Activated naive CD4-positive, alpha-beta T cell treated with anti-CD3 and anti-CD28 coated beads for 36 hours (primary cell): ENCODE measurements around the gene PRTFDC1. TPM values are rescaled to one million over a fixed set of nuclear protein-coding genes. Genes with fewer than 3 reads are reported as not detected.

Experiments used
- CTCF ChIA-PET: fragments of 350-600 bp; sonication (Branson Sonifier 250); formaldehyde crosslinking; loops from one replicate; lab custom pipeline; 2021; ENCODE audit warnings: antibody characterized with exemption; lab: Charles Lee
- DNase-seq: peaks from one replicate; pipeline ENCODE4 v3.0.0-alpha.2; 2020
- H3K27ac Mint-ChIP-seq: one replicate; pipeline ENCODE4 v1.8.0; 2021; ENCODE audit warnings: mild to moderate bottlenecking, mixed read lengths
- H3K27me3 Mint-ChIP-seq: one replicate; pipeline ENCODE4 v1.8.0; 2021; ENCODE audit warnings: low read depth, mixed read lengths
- H3K36me3 Mint-ChIP-seq: one replicate; pipeline ENCODE4 v1.8.0; 2021; ENCODE audit warnings: low read depth, mixed read lengths
- H3K4me1 Mint-ChIP-seq: one replicate; pipeline ENCODE4 v1.8.0; 2021; ENCODE audit warnings: low read depth, mixed read lengths
- H3K4me3 Mint-ChIP-seq: one replicate; pipeline ENCODE4 v1.8.0; 2021; ENCODE audit warnings: mild to moderate bottlenecking, moderate library complexity, mixed read lengths
- H3K9me3 Mint-ChIP-seq: one replicate; pipeline ENCODE4 v1.8.0; 2021; ENCODE audit warnings: mixed read lengths
- intact Hi-C: fragments of 100-400 bp; cut with micrococcal nuclease; formaldehyde crosslinking; loops from one replicate; pipeline ENCODE4 v1.15.1; 2023
- total RNA-seq, 2 experiments: library from RNA; stranded (reverse); gene quantifications; one replicate each; pipeline ENCODE4 v1.2.3, GENCODE V29; 2021

PRTFDC1 gene
- total RNA-seq, 2 experiments from 2014 or later, result 0.99 to 1.1 TPM

DNA sequence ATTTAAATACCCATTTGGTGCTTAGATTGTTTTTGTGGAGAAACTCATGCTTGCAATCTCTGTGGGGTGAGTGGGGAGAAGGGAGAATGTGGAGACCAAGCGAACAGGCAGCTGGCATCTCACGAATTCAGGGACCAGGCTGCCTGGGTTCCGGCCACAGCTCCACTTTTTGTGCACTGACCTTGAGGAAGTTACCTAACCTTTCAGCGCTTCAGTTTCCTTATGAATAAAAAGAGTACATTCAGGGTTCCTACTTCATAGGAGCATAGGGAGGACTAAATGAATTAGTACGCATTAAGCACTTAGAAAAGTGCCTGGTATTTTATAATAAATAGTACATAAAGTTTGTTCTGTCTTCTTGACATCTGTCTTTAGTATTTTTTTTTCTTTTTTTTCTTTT lies 72.5 kb downstream of the PRTFDC1 start:
- Mint-ChIP-seq H3K9me3 (peaks cover 6% of the 10 kb centered on the region), H3K27me3 (no peaks in the 10 kb centered on the region), H3K4me3 (no peak overlapping the region), H3K4me1 (peaks cover 33% of the 10 kb centered on the region), H3K27ac (no peak overlapping the region), H3K36me3 (peaks cover 2% of the 10 kb centered on the region)
- intact Hi-C loops, result loop anchor here (5.0 to 10.0 kb wide), 2 partner anchors 65 to 258 kb away; no protein-coding TSS in a partner anchor
- no peak for DNase-seq
- CTCF ChIA-PET, result interaction anchor here (0.7 kb wide), 1 partner anchor 83 kb away, joined by 4 read pairs; no protein-coding TSS in a partner anchor

GRCh38 chr10:24874133-24874532 lies 78.3 kb downstream of the PRTFDC1 start:
- CTCF ChIA-PET, result no interaction called here
- H3K4me1 Mint-ChIP-seq, result peaks cover 3% of the 10 kb centered on the region
- intact Hi-C loops, result no loop called here
- H3K27me3 Mint-ChIP-seq, result no peaks in the 10 kb centered on the region
- peaks cover 12% of the 10 kb centered on the region for H3K9me3 Mint-ChIP-seq
- no peak overlapping the region for H3K27ac Mint-ChIP-seq
- no peak for DNase-seq
- H3K4me3 Mint-ChIP-seq, result no peak overlapping the region
- H3K36me3 Mint-ChIP-seq, result peaks cover 2% of the 10 kb centered on the region

GRCh38 chr10:24873281-24873683 lies 79.1 kb downstream of the PRTFDC1 start:
- CTCF ChIA-PET, result no interaction called here
- Mint-ChIP-seq H3K4me1 (peaks cover 3% of the 10 kb centered on the region), H3K4me3 (no peak overlapping the region), H3K9me3 (peaks cover 12% of the 10 kb centered on the region), H3K27me3 (no peaks in the 10 kb centered on the region), H3K36me3 (peaks cover 2% of the 10 kb centered on the region), H3K27ac (no peak overlapping the region)
- intact Hi-C loops, result no loop called here
- no peak for DNase-seq

DNA sequence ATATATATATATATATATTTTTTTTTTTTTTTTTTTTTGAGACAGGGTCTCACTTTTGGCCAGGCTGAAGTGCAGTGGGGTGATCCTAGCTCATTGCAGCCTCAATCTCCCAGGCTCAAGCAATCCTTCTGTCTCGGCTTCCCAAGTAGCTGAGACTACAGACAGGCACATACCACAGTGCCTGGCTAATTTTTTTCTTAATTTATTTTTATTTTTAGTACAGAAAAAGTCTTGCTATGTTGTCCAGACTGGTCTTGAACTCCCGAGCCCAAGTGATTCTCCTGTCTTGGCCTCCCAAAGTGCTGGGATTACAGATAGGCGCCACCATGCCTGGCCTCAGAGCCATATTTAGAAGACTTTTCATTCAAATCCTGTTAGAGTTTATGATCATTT lies 79.6 kb downstream of the PRTFDC1 start:
- peaks cover 12% of the 10 kb centered on the region for H3K9me3 Mint-ChIP-seq
- no peak overlapping the region for H3K27ac Mint-ChIP-seq
- no peak for DNase-seq
- CTCF ChIA-PET, result interaction anchor here (1.1 kb wide), 1 partner anchor 60 kb away, joined by 3 read pairs; no protein-coding TSS in a partner anchor
- intact Hi-C loops, result no loop called here
- no peaks in the 10 kb centered on the region for H3K27me3 Mint-ChIP-seq
- H3K36me3 Mint-ChIP-seq, result peaks cover 2% of the 10 kb centered on the region
- H3K4me1 Mint-ChIP-seq, result peaks cover 3% of the 10 kb centered on the region
- H3K4me3 Mint-ChIP-seq, result no peak overlapping the region

GRCh38 chr10:24872049-24872789 lies 80.2 kb downstream of the PRTFDC1 start:
- no peaks in the 10 kb centered on the region for H3K27me3 Mint-ChIP-seq
- H3K4me3 Mint-ChIP-seq, result no peak overlapping the region
- H3K9me3 Mint-ChIP-seq, result peaks cover 12% of the 10 kb centered on the region
- H3K27ac Mint-ChIP-seq, result no peak overlapping the region
- intact Hi-C loops, result no loop called here
- DNase-seq, result no peak
- H3K36me3 Mint-ChIP-seq, result peaks cover 2% of the 10 kb centered on the region
- CTCF ChIA-PET, result interaction anchor here (1.1 kb wide), 1 partner anchor 59 kb away, joined by 3 read pairs; no protein-coding TSS in a partner anchor
- peaks cover 5% of the 10 kb centered on the region for H3K4me1 Mint-ChIP-seq

GRCh38 chr10:24871011-24871935 lies 81.1 kb downstream of the PRTFDC1 start:
- H3K4me1 Mint-ChIP-seq, result peaks cover 11% of the 10 kb centered on the region
- H3K9me3 Mint-ChIP-seq, result peaks cover 12% of the 10 kb centered on the region
- H3K27ac Mint-ChIP-seq, result no peak overlapping the region
- no peaks in the 10 kb centered on the region for H3K27me3 Mint-ChIP-seq
- DNase-seq, result no peak
- H3K36me3 Mint-ChIP-seq, result peaks cover 2% of the 10 kb centered on the region
- no peak overlapping the region for H3K4me3 Mint-ChIP-seq
- CTCF ChIA-PET, result interaction anchor here (0.6 kb wide), 1 partner anchor 11 kb away, joined by 4 read pairs; no protein-coding TSS in a partner anchor
- intact Hi-C loops, result no loop called here

- no peak for DNase-seq
- Mint-ChIP-seq H3K27ac (no peak overlapping the region), H3K27me3 (no peaks in the 10 kb centered on the region), H3K36me3 (no peaks in the 10 kb centered on the region), H3K9me3 (peaks cover 5% of the 10 kb centered on the region), H3K4me3 (no peak overlapping the region), H3K4me1 (peaks cover 24% of the 10 kb centered on the region)
- CTCF ChIA-PET, result interaction anchor here (0.7 to 0.9 kb wide), 2 partner anchors 39 to 44 kb away, joined by 3 read pairs; no protein-coding TSS in a partner anchor
- intact Hi-C loops, result loop anchor here (5.0 kb wide), 2 partner anchors 92 to 162 kb away; no protein-coding TSS in a partner anchor
These were observed 82.9 kb downstream of the PRTFDC1 start for GRCh38 chr10:24869354-24870015.

DNA sequence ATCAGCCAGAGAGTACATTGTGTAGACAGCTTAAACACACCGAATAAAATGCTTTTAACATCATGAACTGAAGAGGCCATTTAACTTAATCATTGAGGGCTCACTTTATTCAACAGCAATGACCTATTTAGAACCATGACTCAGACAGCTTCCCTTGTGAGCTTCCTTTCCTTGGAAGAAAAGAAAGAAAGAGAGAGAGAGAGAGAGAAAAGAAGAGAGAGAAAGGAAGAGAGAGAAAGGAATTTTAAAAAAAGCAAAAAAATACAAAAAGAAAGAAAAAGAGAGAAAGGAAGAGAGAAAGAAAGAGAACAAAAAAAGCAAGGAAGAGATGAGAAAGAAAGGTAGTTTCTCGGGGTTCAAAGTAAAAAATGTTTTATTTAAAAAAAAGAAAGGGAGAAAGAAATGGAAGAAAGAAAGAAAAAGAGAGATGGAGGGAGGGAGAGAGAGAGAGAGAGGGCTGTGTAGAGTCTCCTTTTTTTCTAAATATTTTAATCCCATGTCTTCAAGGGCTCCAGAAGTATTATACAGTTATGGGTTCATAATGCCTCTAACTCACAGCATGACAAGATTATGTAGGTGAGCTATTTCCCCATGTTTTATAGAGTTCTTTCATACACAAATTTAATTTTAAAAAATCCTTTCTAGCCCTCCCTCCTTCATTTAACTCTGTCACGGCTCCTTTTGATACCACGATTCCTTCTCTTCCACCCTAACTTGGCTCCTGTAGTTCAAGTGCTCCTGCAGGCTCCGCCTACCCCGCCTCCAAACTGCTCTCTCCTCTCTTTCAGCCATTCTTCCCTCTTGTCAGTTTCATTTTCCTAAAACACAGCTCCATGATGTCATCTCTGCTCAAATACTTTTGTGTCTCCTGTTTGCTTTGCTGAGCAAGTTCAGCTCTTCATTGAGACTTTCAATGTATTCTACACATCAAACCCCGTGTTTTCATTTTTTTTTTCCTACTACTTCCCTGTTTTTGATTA lies 85.5 kb downstream of the PRTFDC1 start:
- CTCF ChIA-PET, result interaction anchor here (0.7 to 1.2 kb wide), 3 partner anchors 12 to 249 kb away, joined by 4 to 6 read pairs (median 4); no protein-coding TSS in a partner anchor

DNA sequence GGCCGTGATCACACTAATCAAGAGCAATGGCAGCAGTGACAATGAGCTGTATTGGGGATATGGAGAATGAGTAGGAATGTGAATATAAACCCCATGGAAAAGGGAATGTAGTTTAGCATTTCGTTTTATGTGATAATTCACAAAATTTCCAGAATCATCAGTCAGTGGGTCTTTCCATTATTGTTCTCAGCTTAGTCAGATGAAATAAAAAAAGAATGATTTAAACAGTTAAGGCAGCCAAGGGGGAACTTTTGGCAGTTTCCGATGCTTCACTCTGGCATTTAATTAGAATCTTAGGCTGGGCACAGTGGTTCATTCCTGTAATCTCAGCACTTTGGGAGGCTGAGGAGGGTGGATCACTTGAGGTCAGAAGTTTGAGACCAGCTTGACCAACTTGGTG lies 86.6 kb downstream of the PRTFDC1 start:
- Mint-ChIP-seq H3K4me3 (no peak overlapping the region), H3K9me3 (no peaks in the 10 kb centered on the region), H3K36me3 (no peaks in the 10 kb centered on the region), H3K27me3 (no peaks in the 10 kb centered on the region), H3K4me1 (peaks cover 30% of the 10 kb centered on the region), H3K27ac (no peak overlapping the region)
- intact Hi-C loops, result loop anchor here (1.0 to 5.0 kb wide), 6 partner anchors 17 to 158 kb away; no protein-coding TSS in a partner anchor
- CTCF ChIA-PET, result no interaction called here
- no peak for DNase-seq

More for the DNA sequence above, 85.5 kb downstream of the PRTFDC1 start:
- Mint-ChIP-seq H3K27me3 (no peaks in the 10 kb centered on the region), H3K4me3 (no peak overlapping the region), H3K27ac (no peak overlapping the region), H3K4me1 (peaks cover 30% of the 10 kb centered on the region), H3K9me3 (no peaks in the 10 kb centered on the region), H3K36me3 (no peaks in the 10 kb centered on the region)
- intact Hi-C loops, result loop anchor here (5.0 kb wide), 2 partner anchors 90 to 160 kb away; no protein-coding TSS in a partner anchor
- DNase-seq, result no peak

- Mint-ChIP-seq H3K27me3 (no peaks in the 10 kb centered on the region), H3K27ac (no peak overlapping the region), H3K4me1 (peaks cover 30% of the 10 kb centered on the region), H3K36me3 (no peaks in the 10 kb centered on the region), H3K9me3 (no peaks in the 10 kb centered on the region), H3K4me3 (no peak overlapping the region)
- intact Hi-C loops, result no loop called here
- CTCF ChIA-PET, result no interaction called here
- no peak for DNase-seq
These were observed 89.8 kb downstream of the PRTFDC1 start for GRCh38 chr10:24862589-24862988.
